Activated CD4-positive, alpha-beta T cell treated with anti-CD3 and anti-CD28 coated beads for 24 hours (primary cell): ENCODE results near the gene MRPL36.
"Not testable (repeated sequence)": the region's sequence is repeated elsewhere in the genome, so short reads cannot be mapped to it uniquely, and the experiment has no call there.

ENCODE experiments used
- DNase-seq, 2 donors: peaks; one replicate each; pipeline ENCODE4 v3.0.0-alpha.2; 2020; ENCODE audit warnings: low read depth in 2 of 2

The MRPL36 gene

DNA sequence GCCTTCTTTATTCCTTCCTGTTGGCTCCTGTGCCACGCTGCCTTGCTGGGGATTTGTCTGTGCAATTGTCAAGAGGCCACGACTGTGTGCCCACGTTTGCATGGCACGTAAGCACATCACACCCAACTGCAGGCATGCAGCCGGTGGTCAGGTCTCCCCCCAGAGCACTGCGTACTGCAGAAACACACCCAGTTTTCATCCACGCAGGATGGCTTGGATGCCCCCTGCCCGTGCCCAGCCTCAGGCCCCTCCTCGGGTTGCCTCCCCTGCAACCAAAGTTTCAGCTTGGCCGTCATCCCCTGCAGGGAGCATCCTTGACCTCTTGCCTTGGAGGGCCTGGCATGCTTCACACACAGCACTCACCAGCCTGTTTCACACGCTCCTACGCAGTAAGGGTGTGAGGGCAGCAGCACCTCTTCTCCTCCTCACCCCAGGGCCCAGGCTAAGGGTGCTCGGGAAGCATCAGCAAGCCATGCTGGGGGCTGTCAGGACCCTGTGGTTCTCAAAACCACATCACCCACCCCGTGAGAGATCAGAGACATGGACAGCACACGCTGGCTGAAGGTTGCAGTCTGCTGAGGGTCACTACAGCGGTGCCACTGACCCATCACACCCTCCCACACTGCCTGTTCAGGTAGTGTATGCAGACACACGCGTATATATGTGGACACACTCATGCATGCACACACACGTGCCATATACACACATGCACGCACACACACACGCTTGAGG, 3.1 kb downstream of the MRPL36 start:
- no peak for DNase-seq

DNA sequence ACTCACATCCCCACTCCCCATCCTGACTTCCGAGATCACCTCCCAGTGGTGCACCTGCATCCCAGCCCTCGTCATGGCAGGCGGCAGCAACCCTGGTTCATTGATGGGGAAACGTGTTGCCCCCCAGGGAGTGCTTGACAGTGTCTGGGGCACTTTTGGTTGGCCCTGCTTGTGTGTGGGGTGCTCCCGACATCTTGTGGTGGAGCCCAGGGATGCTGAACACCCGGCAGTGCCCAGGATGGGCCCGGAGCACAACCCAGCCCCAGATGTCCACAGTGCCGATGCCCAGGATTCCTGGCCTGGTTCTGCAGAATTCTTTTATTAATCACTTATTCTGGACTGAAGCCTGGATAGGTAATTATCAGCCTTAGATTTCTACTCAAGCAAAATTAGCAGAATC, 3.7 kb downstream of the MRPL36 start:
- no peak for DNase-seq

DNA sequence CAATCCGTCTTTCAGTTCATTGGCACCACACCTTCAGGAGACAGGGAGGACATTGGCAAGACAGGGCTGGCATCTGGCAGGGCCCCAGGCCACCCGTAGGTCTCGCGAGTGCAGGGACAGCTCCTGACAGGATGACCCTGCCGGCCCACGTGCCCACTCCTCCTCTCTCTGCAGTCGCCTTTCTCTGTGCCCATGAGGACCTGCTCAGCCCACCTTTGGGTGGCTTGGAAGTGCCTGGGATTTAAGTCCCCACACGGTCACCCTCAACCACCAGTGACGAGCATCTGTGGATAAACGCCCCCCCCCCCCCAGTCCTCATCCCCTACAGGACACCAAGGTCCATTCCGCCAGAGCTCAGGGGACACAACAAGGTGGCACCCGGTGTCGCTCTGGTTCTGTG, 4.1 kb downstream of the MRPL36 start:
- no peak for DNase-seq

DNA sequence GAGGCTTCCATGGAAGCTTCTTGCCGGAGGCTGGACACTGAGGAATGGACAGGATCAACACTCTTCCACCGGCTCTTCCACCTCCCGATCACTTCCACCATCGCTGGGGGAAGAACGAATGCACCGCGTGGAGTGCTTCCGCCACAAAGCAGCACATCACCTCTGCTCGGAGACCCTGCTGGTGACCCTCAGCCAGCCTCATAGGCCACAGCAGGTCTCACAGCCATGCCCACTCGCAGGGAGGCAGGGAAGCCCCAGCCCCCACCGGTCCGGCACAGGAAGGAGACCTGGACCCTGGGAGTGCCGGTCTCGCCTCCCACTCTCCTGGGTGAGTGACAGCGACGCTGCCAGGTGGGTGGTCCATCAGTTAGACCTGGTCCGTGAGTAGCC, 4.7 kb downstream of the MRPL36 start:
- no peak for DNase-seq

DNA sequence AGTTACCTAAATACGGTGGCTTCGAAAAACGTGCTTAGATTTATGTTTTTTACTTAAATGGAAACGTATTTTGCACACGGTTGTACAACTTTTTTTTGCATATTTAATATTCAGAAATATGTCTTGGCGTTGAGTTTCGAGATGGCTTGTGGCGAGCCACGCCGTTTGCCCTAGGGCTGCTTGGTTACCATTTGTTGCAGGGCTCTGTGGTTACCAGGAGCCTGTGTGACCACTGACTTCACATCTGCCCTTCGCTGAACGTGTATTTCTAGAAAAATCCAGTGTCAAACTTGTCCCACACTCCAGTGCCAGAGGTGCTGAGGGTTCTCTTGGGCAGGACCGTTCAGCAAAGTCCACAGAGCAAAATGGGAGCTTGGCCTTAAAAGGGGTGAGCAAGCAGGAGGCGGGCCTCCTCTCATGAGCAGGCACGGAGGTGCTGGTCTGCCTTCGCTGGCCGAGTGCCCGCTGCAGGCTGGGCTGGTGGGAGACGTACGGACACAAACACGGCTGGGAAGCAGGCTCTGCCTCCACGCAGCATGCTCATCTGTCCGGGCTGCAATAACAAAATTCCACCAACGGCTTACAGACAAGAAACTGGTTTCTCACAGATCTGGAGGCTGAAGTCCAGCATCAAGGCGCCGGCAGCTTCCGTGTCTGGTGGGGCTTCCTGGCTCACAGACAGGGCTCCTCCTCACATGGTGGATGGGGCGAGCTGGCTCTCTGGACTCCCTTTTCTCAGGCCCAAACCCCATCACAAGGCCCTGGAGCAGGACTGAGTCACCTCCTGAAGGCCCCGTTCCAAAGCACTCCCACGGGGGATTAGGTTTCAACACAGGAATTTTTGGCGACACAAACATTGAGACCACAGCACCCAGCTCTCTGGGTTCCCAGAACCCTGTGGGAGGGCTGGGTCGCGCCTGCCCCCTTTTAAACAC, 5.4 kb downstream of the MRPL36 start:
- no peak for DNase-seq

DNA sequence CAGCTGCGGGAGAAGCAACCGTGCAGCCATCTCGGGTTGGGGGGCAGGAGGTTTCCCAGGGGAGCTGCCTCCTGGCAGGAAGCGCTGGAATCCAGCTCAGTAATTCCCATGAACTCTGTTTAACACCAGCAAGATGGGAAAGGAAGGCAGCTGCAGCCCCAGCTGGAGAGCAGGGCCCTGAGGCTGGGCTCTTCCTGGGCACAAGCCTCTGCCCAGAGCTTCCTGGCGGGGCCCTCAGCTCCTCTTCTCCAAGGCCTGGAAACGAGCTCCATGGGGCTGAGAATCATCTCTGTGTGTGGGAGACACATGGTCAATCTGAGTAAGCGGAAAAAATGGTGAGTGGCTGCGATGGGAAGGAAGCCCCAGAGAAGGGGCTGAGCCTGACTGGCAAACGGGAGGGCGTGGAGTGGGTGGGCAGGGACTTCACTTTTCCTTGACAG, 6.3 kb downstream of the MRPL36 start:
- DNase-seq: peak in 1 of 2 donors; percentile 37

DNA sequence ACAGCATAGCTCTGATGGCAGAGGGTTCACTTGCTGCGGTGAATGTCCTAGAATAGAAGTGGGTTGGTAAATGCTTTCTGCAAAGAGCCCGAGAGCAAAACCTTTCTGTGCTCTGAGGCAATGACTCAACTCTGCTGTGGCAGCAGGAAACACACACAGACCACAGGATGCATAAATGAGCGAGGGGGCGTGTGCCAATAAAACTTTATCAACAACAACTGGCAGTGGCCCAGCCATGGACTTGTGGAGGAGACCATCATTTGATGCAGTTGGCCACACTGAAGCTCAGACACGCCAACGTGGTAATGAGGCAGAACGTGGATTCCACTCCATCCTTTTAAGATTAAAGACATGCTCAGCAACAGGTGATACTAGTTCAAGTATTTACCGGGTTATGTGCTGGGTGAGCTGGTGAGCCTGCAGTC, 6.8 kb downstream of the MRPL36 start:
- peak; percentile 50 to 57 for DNase-seq

DNA sequence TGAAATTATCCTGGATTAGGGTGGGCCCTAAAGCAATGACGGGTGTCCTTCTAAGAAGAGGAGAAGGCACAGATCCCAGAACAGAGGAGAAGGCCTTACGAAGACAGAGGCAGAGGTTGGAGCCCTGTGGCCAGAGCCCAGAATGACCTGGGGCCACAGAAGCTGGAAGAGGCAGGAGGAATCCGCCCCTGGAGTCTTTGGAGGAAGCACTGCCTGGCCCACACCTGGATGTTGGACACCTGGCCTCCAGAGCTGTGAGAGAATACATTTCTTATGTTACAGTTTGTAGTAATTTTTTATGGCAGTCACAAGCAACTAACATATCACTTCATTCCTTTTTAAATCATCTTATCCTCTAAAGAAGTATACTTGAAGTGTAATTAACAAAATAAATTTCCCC, 8.5 kb downstream of the MRPL36 start:
- no peak for DNase-seq

DNA sequence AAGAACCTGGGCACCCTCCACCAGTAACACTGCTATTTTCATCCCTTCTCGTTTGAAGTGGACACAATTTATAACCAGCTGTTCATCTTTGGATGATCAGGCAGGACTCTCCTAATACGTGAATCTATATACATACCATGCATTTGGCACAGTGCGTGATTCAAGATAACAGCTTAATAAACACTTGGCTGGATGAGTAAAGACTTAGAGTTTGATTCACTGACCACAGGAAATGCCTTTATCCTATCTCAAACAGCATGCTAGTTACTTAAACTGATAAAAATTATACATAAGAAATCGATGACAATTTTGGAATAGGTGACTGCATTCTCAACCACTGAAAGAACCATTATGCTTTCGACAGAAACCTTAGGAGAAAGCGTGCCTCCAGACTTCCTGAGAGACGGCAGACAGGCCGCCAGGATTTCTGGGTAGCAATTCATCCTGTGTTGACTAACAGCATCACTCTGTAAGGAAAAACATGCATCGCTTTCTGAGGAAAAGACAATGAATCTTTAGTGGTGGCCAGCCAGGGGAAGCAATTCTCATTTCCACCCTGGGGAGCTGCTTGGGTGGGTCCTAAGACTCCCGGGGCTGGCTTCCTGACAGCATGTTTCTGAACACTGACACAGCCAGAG, 9.7 kb downstream of the MRPL36 start:
- no peak for DNase-seq

DNA sequence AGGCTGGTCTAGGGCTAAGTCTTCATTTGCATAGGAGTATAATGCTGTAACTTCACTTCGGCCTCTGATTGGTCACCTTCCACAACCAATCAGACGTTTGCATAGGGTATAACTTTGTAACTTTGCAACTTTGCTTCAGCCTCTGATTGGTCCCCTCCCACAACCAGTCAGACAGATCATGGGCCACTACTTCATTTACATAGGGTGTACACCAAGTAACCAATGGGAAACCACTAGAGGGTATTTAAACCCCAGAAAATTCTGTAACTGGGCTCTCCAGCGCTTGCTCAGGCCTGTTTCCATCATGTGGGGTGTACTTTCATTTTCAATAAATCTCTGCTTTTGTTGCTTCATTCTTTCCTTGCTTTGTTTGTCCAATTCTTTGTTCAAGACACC, 10.2 kb downstream of the MRPL36 start:
- not testable (repeated sequence) for DNase-seq

DNA sequence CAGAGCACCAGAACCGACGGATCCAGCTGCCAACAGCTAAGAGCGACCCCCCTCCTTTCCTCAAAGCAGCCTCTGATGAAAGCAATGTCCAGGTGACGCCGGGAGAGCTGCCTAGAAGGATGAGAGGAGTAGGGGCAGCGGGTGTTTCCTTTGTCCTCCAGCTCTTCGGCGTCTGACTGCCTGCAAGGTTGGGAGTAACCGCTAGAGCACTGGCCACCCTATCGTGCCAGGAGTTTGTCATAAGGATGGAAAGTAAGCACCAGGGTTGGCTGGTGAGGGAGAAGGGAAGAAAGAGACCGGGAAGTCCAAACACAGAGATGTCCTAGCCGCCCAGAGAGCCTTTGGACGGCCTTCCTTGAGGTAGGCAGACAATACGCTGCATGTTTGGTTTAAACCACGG, 10.8 kb downstream of the MRPL36 start:
- DNase-seq: no peak

DNA sequence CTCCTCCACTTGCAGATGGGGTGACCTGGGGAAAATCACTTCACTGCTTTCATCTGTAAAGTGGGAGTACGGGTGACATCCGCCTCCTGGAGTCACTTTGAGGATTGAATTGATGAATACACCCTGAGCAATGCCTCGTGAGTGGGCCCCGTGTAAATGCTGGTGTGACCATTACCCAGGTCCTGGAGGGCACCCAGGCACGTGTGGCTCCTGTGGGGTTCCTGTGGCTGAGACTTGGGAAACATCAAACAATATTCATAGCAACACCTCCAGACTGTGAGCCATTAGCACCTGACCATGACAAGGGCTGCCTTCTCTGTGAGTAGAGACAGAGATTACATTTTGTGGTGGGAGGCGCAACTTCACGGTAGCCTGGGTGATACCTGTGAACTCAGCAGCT, 11.4 kb downstream of the MRPL36 start:
- no peak for DNase-seq

DNA sequence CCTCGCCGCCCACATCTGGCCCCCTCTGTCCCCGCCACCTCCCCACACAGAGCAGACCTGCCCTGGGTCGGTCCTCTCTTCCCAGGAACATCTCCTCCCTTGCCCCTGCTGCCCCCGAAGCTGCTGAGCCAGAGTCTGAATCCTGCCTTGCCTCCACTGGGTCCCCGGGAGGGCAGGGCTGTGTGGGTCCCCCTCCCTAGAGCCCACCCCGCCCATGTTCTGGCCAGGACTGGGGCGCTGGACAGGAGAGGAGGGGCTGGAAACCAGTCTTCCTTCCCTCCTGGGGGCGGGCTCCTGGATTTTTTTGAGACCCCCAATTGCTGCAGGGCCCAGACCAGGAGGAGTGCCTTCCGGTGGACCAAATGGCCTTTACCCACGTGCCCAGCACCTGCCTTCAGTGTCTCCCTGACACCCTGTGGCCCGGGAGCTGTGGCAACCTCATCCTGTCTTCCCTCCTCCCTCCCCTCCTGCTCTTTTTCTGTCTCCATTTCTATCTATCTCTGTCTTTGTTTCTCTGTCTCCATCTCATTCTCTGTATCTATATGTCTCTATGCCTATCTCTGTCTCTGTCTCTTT, 12.1 kb downstream of the MRPL36 start:
- no peak for DNase-seq

DNA sequence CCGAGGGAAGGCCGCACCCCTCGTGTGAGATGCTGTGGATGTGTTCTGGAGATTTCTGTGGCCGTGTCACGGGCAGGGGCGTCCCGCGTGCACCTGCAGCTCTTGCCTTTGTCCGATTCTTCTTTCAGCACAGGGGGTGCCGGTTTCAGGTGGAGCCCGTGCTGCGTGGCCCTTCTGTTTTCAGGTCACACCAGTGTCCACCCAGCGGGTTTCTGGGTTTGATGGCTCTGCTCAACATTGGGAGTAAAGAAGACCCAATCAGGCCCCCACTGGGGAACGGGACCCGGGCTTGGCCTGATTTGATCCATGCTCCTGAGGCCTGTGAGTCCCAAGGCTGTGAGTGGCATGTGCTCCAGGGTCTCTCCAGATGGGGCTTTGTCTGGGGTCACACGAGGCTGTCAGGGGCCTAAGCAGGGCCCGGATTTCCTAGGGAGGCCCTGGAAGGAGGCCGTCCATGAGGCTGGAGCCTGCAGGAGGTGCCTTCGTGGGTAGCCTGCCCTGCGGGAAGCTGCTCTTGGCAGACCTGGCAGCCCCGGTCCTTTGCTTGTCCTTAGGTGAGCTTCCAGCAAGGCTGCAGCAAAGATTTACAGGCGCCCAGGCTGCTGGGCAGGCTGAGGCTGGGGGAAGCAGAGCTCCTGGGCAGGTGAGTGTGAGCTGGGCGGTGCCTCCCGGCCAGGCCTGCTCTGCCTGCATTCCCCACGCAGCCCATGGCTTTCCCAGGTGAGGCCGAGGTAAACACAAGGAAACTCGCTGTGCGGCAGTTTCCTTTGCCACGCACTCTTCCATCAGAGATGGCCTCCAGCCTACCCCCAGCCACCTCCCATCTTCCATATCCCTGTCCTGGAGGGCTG, 12.8 kb downstream of the MRPL36 start:
- no peak for DNase-seq

DNA sequence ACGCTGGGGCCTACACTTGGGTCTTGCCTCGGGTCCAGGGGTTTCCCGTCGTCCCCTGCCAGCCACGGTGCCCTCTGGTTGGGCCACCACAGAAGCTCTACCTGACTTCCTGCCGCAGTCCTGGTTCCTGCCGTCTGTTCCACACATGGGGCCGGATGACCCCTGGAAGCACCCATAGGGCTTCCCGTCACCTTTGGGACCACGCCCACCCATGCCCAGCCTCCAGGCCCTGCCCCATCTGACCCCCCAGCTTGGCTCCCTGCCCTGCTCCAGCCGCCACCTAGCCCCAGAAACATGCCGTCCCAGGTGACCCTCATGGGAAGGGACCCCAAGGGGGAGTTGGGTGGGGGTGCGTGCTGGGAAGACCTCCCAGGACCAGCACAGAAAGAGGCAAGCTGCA, 13.7 kb downstream of the MRPL36 start:
- DNase-seq: no peak

DNA sequence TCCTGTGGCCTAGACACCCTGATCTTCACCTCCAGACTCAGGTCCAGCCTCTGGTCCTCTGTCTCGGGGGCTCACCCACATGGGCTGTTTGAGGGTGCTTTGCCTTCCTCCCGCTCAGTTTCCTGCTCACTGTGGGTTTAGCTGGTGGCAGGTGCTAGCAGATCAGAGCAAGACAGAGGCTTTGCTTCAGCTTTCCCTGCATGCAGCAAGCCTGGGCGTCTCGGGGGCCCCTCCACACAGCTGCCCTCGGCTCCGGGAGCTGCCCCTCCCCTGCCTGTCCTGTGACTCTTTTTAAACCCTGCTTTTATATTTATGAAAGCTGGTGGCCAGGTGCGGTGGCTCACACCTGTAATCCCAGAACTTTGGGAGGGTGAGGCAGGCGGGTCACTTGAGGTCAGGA, 14.6 kb downstream of the MRPL36 start:
- no peak for DNase-seq

DNA sequence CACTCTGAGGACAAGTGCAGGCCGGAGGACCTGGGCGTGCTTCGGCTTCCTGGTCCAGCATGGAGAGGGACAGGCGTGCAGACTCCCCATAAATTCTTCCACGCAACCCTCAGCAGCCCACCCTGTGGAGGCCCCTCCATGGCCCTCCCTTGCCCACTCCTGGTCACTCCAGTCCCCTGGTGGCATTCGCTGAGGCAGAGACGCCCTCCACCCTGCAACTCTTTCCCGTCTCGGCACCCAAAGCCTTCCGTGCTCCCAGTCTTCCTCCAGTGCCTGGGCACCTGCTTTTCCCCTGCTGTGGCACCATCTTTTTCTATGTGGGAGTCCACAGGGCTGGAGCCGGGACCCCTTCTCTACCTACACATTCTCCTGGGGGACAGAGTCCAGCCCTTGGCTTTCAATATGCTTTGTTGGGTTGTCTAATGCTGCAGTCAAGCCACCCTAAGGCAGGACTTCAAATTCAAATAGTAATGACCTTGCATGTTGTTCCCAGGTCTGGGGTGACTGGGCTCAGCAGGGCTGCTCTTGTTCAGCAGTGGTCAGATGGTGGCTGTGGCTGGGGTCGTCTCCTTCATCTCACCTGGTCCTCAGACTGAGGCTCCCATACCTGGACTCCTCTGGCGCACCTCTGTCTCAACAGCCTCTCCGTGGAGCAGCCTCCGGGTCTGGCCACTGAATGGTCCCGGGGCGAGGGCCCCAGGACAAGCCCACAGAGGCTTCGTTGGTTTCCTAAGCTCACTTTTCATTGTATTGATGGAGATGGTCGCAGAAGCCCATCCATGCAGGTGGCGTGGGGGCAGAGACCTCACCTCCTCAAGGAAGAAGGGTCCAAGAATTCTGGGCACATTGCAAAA, 15.2 kb downstream of the MRPL36 start:
- DNase-seq: no peak

DNA sequence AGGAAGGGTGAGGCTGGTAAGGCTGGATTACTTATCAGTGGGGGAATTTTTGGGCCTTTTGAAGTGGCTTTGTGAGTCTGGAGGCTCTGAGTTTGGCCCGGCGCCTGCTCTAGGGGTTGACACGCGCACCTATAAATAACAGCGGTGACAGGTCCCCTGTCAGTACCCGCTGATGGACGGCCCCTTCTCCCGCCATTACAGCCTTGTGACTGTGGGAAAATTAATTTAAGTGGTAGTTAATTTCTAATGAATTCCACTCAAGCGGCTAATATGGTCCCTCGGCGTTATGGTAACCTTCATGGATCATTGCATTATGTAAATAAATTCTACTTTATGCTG, 16.5 kb downstream of the MRPL36 start:
- no peak for DNase-seq

DNA sequence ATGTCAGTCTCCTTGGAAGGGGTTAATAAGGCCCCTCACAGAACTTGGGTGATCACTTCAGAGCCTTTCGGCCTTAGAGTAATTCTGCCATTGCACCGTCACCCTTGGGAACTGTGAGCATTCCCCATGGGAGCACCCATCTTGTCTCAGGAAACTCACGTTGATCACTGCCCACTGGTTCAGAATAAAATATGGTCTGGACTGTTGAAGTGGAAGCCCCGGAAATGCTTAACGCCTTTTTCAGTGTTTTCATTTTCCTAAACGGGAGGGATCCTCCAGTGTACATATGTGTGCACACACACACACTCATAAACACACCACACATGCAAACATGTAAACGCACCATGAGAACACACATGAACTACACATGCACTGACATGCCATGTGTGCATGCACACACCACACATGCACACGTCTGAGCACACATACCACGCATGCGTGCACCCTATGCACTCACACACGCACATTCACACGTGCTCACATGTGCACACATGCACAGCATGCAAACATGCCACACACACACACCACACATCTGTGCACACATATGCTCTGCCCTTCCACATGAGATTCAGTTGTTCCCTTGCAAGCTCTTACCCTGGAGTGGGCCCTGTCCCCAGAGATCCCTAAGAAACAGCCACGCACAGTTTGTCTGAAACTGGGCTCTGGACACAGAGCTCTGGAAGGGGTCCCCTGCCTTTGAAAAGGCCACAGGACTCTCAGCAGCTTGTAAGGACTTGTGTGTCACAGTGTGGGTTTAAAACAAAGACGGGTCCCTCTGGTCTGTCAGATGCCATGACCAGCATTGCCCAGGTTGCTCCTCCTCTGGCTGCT, 17.0 kb downstream of the MRPL36 start:
- no peak for DNase-seq
